Diencephalon (tissue), 1 donor: Measurements from ENCODE around the gene CLRN3. TPM values are rescaled to one million over a fixed set of nuclear protein-coding genes. Genes with fewer than 3 reads are reported as not detected.

Source experiments
- total RNA-seq: library from RNA; depleted of rRNA; stranded (reverse); fragments of >200 nt; gene quantifications from one replicate; pipeline ENCODE4 v1.2.3, GENCODE V29; 2014

Gene CLRN3
- total RNA-seq, result not detected

GRCh38 chr10:127892743-127893142, at the start of gene CLRN3:
Gene CLRN3 (minus strand): TSS chr10:127892941. CDS start chr10:127892784, 157 bp downstream.

GRCh38 chr10:127906548-127907377, 14.0 kb upstream of the CLRN3 start, which contains the start of gene PTPRE:
Gene PTPRE (plus strand): TSS chr10:127907103. CDS start chr10:128040882, 133,779 bp downstream.

Other genes starting within 250 kb of the CLRN3 start
- not detected for gene FOXI2, start 155.8 kb downstream of the CLRN3 start, total RNA-seq
- gene PTPRE, start 14.2 kb upstream of the CLRN3 start, total RNA-seq, result 31.8 TPM
- gene MKI67, start 233.5 kb upstream of the CLRN3 start, total RNA-seq, result 6.0 TPM